ENCODE data around the gene UPP2.

The UPP2 gene

DNA sequence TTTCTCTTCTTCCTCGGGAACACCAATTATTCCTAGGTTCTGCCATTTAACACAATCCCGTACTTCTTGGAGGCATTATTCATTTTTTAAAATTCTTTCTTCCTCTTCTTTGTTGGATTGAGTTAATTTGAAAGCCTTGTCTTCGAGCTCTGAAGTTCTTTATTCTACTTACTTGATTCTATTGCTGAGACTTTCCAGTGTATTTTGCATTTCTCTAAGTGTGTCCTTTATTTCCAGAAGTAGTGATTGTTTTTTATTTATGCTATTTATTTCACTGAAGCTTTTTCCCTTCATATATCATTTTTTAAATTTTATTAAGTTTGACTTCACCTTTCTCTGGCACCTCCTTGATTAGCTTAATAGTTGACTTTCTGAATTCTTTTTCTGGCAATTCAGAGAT is 13.6 kb upstream of the UPP2 start:
- H3K9me3 ChIP-seq (ENCODE audit: control insufficient read depth, low read length): no peaks in the 10 kb centered on the region
- no peaks in the 10 kb centered on the region for H3K4me1 ChIP-seq (ENCODE audit: control insufficient read depth, insufficient read depth, low read length)
- H3K36me3 ChIP-seq (ENCODE audit: control insufficient read depth, insufficient read depth, low read length): no peaks in the 10 kb centered on the region
- no peak overlapping the region for H3K4me3 ChIP-seq (ENCODE audit: insufficient read depth, low read depth, low read length)
- no peak overlapping the region for H3K27ac ChIP-seq (ENCODE audit: insufficient read depth, low read depth, low read length, poor library complexity, severe bottlenecking)
- H3K27me3 ChIP-seq (ENCODE audit: control insufficient read depth, insufficient read depth, low read length, poor library complexity, severe bottlenecking): no peaks in the 10 kb centered on the region
- WGBS, 2 experiments: 88 to 95% methylated on average over 2 to 3 of the region's 3 CpGs

DNA sequence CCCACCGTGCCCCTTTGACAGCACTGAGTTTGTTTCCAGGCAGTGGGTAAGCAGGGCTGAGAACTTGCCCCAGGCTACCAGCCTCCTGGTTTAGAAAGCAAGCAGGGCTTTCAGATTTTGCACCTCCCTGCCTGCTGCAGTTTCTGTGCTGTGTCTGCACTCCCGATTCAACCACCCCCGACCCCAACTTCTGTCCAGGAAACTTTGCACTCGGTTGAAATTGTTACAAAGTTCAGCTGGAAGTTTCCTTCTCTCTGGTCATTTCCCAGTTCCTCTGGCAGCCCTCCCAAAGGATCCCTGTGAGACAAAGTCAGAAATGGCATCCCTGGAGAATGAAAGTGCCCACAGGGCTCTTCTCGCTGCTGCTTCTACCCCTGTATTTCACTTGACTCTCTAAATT is 12.4 kb upstream of the UPP2 start:
- WGBS, 2 experiments: 87 to 92% methylated on average over 5 of the region's 5 CpGs
- Histone ChIP-seq H3K4me3 (ENCODE audit: insufficient read depth, low read depth, low read length) (no peak overlapping the region), H3K9me3 (ENCODE audit: control insufficient read depth, low read length) (no peaks in the 10 kb centered on the region), H3K36me3 (ENCODE audit: control insufficient read depth, insufficient read depth, low read length) (no peaks in the 10 kb centered on the region), H3K27ac (ENCODE audit: insufficient read depth, low read depth, low read length, poor library complexity, severe bottlenecking) (no peak overlapping the region), H3K27me3 (ENCODE audit: control insufficient read depth, insufficient read depth, low read length, poor library complexity, severe bottlenecking) (no peaks in the 10 kb centered on the region), H3K4me1 (ENCODE audit: control insufficient read depth, insufficient read depth, low read length) (no peaks in the 10 kb centered on the region)

DNA sequence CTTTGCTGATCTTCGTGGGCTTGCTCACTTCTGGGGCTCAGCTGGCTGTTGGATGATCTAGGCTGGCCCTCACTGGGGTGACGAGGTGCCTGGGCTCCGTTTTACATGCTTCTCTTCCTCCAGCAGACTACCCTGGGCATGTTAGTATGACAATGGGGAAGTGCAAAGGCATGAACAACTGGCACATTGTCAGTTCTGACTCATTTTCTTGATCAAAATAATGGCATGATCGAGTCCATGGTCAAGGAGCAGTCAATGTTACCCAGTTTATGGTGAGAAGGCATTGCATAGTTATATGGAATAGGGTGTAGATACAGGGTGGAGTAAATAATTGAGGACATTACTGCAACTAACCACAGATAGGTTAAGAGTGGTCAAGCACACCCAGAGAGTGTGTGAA is 10.0 kb upstream of the UPP2 start:
- Histone ChIP-seq H3K36me3 (ENCODE audit: control insufficient read depth, insufficient read depth, low read length) (no peaks in the 10 kb centered on the region), H3K9me3 (ENCODE audit: control insufficient read depth, low read length) (no peaks in the 10 kb centered on the region), H3K27ac (ENCODE audit: insufficient read depth, low read depth, low read length, poor library complexity, severe bottlenecking) (no peak overlapping the region), H3K27me3 (ENCODE audit: control insufficient read depth, insufficient read depth, low read length, poor library complexity, severe bottlenecking) (no peaks in the 10 kb centered on the region), H3K4me1 (ENCODE audit: control insufficient read depth, insufficient read depth, low read length) (no peaks in the 10 kb centered on the region), H3K4me3 (ENCODE audit: insufficient read depth, low read depth, low read length) (no peak overlapping the region)
- 88% methylated on average over 4 of the region's 4 CpGs for WGBS, 2 experiments

DNA sequence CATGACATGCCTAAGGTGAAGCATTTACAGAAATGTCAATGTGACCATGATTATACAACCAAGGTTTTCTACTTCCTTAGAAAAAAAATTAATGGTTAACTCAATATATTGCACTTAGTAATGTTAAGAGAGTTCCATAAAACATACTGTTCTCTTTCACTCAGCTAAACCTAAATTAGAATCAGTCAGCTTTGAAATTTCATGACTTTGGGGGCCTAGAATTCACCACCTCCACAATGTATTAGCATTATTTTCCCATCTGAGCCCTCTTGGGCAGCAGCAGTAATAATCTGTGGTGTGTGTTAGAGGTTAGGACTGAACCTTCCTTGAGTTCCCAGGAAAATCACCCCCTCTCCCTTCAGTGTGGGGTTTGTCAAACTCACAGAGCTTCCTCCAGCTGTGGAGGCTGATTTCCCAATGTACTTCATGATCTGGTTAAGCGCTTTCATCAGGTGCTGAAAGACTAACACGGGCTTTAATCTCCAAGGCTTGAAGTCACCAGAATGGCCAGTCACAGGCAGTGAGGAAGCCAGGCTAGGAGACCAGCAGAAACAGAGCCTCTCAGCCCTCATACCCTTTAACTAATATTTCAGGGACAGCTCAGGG is 7.1 kb upstream of the UPP2 start:
- no peaks in the 10 kb centered on the region for H3K9me3 ChIP-seq (ENCODE audit: control insufficient read depth, low read length)
- no peak overlapping the region for H3K4me3 ChIP-seq (ENCODE audit: insufficient read depth, low read depth, low read length)
- no peaks in the 10 kb centered on the region for H3K36me3 ChIP-seq (ENCODE audit: control insufficient read depth, insufficient read depth, low read length)
- no peak overlapping the region for H3K27ac ChIP-seq (ENCODE audit: insufficient read depth, low read depth, low read length, poor library complexity, severe bottlenecking)
- H3K27me3 ChIP-seq (ENCODE audit: control insufficient read depth, insufficient read depth, low read length, poor library complexity, severe bottlenecking): no peaks in the 10 kb centered on the region
- no peaks in the 10 kb centered on the region for H3K4me1 ChIP-seq (ENCODE audit: control insufficient read depth, insufficient read depth, low read length)
- WGBS, 2 experiments: 92 to 96% methylated on average over 2 of the region's 2 CpGs

DNA sequence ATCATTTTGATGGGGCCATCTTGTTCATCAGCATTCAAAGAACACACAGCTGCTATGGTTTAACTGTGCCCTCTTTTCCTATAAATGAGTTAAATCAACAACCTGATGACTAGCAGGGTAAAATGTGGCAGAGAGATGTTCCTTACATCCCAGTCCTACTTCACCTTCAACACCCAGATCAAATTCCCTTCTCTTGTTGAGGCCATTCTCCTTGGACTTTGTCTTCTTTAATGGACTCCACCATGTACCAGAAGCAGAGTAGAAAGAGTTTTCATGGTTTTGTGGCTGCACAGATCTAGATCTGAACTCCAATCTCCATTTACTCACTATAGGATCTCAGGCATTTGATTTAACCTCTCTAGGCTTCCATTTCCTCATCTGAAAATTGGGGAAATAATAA is 6.4 kb upstream of the UPP2 start:
- no peaks in the 10 kb centered on the region for H3K27me3 ChIP-seq (ENCODE audit: control insufficient read depth, insufficient read depth, low read length, poor library complexity, severe bottlenecking)
- no peaks in the 10 kb centered on the region for H3K36me3 ChIP-seq (ENCODE audit: control insufficient read depth, insufficient read depth, low read length)
- no peak overlapping the region for H3K27ac ChIP-seq (ENCODE audit: insufficient read depth, low read depth, low read length, poor library complexity, severe bottlenecking)
- no peaks in the 10 kb centered on the region for H3K9me3 ChIP-seq (ENCODE audit: control insufficient read depth, low read length)
- H3K4me3 ChIP-seq (ENCODE audit: insufficient read depth, low read depth, low read length): no peak overlapping the region
- no peaks in the 10 kb centered on the region for H3K4me1 ChIP-seq (ENCODE audit: control insufficient read depth, insufficient read depth, low read length)

DNA sequence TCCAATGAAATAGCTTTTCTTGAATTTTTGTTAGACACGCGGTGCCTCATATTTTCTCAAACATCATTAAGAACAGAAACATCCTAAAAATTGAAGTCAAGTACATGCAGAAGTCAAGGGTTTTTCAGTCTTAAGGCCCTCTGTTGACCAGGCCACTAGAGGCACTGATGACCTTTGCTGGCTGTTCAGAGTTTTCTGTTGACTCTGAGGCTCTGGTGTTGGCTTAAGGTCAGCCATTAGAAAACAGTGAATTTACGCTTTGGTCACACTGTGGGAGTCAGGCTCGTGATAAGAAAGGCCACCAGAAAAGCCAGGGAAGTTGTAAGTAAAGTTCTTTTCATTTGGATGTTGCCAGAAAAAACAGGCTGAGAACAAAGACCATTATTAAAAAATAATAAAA is 5.8 kb upstream of the UPP2 start:
- Histone ChIP-seq H3K36me3 (ENCODE audit: control insufficient read depth, insufficient read depth, low read length) (no peaks in the 10 kb centered on the region), H3K27me3 (ENCODE audit: control insufficient read depth, insufficient read depth, low read length, poor library complexity, severe bottlenecking) (no peaks in the 10 kb centered on the region), H3K9me3 (ENCODE audit: control insufficient read depth, low read length) (no peaks in the 10 kb centered on the region), H3K27ac (ENCODE audit: insufficient read depth, low read depth, low read length, poor library complexity, severe bottlenecking) (no peak overlapping the region), H3K4me3 (ENCODE audit: insufficient read depth, low read depth, low read length) (no peak overlapping the region), H3K4me1 (ENCODE audit: control insufficient read depth, insufficient read depth, low read length) (no peaks in the 10 kb centered on the region)
- 96% methylated on average over 4 of the region's 4 CpGs for WGBS, 2 experiments

DNA sequence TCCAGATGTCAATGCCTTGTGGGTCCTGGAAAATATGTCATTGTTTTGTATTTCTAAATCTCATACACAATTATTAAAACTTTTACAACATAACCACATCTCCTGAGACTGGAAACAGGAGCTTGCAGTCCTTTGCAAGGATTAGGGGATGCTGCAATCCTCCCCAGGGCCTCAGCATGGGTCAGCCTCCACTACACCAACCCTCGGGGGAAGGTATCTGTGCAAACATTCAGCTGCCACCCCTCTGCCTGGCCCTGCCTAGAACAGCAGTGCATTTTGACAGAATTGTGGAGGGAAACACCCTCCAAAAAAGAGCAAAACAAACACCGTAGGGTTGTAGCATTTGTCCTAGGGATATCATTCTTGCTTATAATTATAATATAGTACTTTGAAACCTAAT is 4.2 kb upstream of the UPP2 start:
- H3K4me3 ChIP-seq (ENCODE audit: insufficient read depth, low read depth, low read length): no peak overlapping the region
- WGBS, 2 experiments: 20 to 28% methylated on average over 1 of the region's 2 CpGs
- H3K36me3 ChIP-seq (ENCODE audit: control insufficient read depth, insufficient read depth, low read length): no peaks in the 10 kb centered on the region
- H3K9me3 ChIP-seq (ENCODE audit: control insufficient read depth, low read length): no peaks in the 10 kb centered on the region
- H3K4me1 ChIP-seq (ENCODE audit: control insufficient read depth, insufficient read depth, low read length): no peaks in the 10 kb centered on the region
- no peaks in the 10 kb centered on the region for H3K27me3 ChIP-seq (ENCODE audit: control insufficient read depth, insufficient read depth, low read length, poor library complexity, severe bottlenecking)
- no peak overlapping the region for H3K27ac ChIP-seq (ENCODE audit: insufficient read depth, low read depth, low read length, poor library complexity, severe bottlenecking)

DNA sequence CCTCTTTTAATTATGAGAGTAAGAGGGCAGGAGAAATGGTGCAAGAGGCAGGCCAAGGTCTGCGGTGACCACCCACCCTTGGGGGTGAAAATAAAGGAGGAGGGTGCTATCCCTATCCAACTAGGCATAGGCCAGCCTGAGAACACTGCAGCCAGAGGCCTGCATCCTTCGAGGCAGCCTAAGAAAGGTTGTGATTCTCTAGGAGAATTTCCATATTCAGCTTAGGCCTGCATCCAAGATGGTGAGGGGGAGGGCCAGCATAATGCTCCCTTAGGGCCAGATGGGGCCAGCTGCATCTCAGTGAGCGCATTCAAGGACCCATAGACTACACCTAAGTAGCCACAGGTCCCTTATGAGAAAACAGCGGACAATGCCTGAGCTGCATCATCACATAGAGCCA is 3.5 kb upstream of the UPP2 start:
- 92 to 93% methylated on average over 4 of the region's 4 CpGs for WGBS, 2 experiments
- no peaks in the 10 kb centered on the region for H3K36me3 ChIP-seq (ENCODE audit: control insufficient read depth, insufficient read depth, low read length)

DNA sequence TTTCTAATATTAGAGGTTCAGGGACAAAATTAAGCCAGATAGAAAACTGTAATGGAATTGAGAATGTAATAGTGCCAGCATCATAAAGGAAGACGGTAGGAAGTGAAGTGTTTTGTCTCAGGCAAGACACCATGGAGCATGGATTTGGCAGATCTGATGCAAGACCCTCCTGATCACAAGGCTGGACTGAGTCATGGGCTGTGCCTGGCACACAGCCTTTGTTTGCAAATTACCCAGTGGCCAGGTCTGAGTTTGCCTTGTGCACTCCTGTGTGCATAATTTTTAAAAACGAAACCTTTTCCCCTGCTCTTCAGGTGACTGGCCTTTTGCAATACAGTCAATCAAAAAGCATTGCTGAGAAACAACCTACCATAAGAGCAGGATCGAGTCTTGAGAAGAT is 2.0 kb upstream of the UPP2 start:
- Histone ChIP-seq H3K36me3 (ENCODE audit: control insufficient read depth, insufficient read depth, low read length) (no peaks in the 10 kb centered on the region), H3K4me1 (ENCODE audit: control insufficient read depth, insufficient read depth, low read length) (no peaks in the 10 kb centered on the region), H3K27ac (ENCODE audit: insufficient read depth, low read depth, low read length, poor library complexity, severe bottlenecking) (no peak overlapping the region), H3K27me3 (ENCODE audit: control insufficient read depth, insufficient read depth, low read length, poor library complexity, severe bottlenecking) (no peaks in the 10 kb centered on the region), H3K4me3 (ENCODE audit: insufficient read depth, low read depth, low read length) (no peak overlapping the region), H3K9me3 (ENCODE audit: control insufficient read depth, low read length) (no peaks in the 10 kb centered on the region)
- 86 to 88% methylated on average over 2 of the region's 3 CpGs for WGBS, 2 experiments

More for the DNA sequence above, 3.5 kb upstream of the UPP2 start:
- Histone ChIP-seq H3K9me3 (ENCODE audit: control insufficient read depth, low read length) (no peaks in the 10 kb centered on the region), H3K27ac (ENCODE audit: insufficient read depth, low read depth, low read length, poor library complexity, severe bottlenecking) (no peak overlapping the region), H3K4me3 (ENCODE audit: insufficient read depth, low read depth, low read length) (no peak overlapping the region), H3K27me3 (ENCODE audit: control insufficient read depth, insufficient read depth, low read length, poor library complexity, severe bottlenecking) (no peaks in the 10 kb centered on the region), H3K4me1 (ENCODE audit: control insufficient read depth, insufficient read depth, low read length) (no peaks in the 10 kb centered on the region)

DNA sequence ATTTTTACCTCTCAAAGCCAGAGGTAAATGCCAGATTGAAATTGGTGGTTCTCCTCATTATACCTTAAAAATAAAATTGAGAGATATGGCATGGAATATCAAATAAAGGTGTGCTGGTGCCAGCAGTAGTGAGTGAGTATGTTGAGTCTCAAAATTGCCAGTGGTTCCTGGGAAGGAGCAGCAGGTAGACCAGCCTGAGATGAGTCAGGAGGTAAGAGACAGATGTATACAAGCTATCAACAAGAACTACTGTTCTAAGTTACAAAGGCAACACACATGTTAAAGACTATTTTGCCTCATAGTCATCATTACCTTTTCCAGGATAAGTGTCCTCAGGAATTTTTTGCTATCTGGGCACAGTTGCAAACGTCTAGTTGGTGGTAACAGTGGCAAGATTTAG is 1.3 kb upstream of the UPP2 start:
- Histone ChIP-seq H3K27ac (ENCODE audit: insufficient read depth, low read depth, low read length, poor library complexity, severe bottlenecking) (no peak overlapping the region), H3K4me1 (ENCODE audit: control insufficient read depth, insufficient read depth, low read length) (no peaks in the 10 kb centered on the region), H3K9me3 (ENCODE audit: control insufficient read depth, low read length) (no peaks in the 10 kb centered on the region), H3K27me3 (ENCODE audit: control insufficient read depth, insufficient read depth, low read length, poor library complexity, severe bottlenecking) (no peaks in the 10 kb centered on the region), H3K4me3 (ENCODE audit: insufficient read depth, low read depth, low read length) (no peak overlapping the region), H3K36me3 (ENCODE audit: control insufficient read depth, insufficient read depth, low read length) (no peaks in the 10 kb centered on the region)
- WGBS, 2 experiments: 93 to 94% methylated on average over 1 of the region's 1 CpG

DNA sequence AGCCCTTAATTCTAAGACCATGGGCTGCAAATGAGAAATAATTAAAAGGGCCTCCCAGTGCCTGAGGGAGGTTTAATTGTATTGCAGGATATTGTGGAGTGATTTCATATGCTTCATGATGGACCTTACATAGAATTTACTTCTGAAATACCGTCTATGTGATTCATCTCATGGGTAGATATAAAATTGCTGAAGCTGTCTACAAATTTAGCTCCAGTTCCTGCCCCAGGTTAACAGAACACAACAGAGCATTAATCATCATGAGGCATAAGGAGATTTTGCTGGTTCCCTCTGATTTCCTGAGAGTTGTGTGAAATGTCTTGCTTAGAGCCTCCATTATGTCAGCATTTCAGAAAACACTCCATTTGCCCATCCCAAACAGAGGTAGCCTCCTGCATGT is 770 bp downstream of the UPP2 start:
- WGBS, 2 experiments: 100% methylated on average over 1 of the region's 1 CpG; no CpG with 5 or more reads in 1 of the 2 experiments
- Histone ChIP-seq H3K9me3 (ENCODE audit: control insufficient read depth, low read length) (no peaks in the 10 kb centered on the region), H3K36me3 (ENCODE audit: control insufficient read depth, insufficient read depth, low read length) (no peaks in the 10 kb centered on the region), H3K4me3 (ENCODE audit: insufficient read depth, low read depth, low read length) (no peak overlapping the region), H3K27ac (ENCODE audit: insufficient read depth, low read depth, low read length, poor library complexity, severe bottlenecking) (no peak overlapping the region), H3K4me1 (ENCODE audit: control insufficient read depth, insufficient read depth, low read length) (no peaks in the 10 kb centered on the region), H3K27me3 (ENCODE audit: control insufficient read depth, insufficient read depth, low read length, poor library complexity, severe bottlenecking) (no peaks in the 10 kb centered on the region)
